HCT116 (cell line): Measurements from ENCODE around the gene ABTB1.

Experiments
- CTCF ChIP-seq, 3 experiments: fragments of 200-600 bp in 1 of 3; sonication (generic) in 1 of 3; IDR thresholded peaks in 2 of 3; conservative IDR thresholded peaks in 1 of 3; 2 replicates each; pipeline ENCODE4 v1.5.1; 2012 to 2017; ENCODE audit warnings: low read depth in 2 of 3, low read length in 2 of 3, antibody characterized with exemption in 1 of 3, borderline replicate concordance in 1 of 3, control low read depth in 1 of 3, mild to moderate bottlenecking in 1 of 3, mixed read lengths in 1 of 3, mixed run types in 1 of 3, moderate library complexity in 1 of 3; ENCODE audit not compliant: insufficient read depth in 1 of 3
- EZH2 ChIP-seq: fragments of 200-600 bp; sonication (generic); IDR thresholded peaks from 2 replicates; pipeline ENCODE4 v1.6.1; 2017; ENCODE audit warnings: antibody characterized with exemption, mixed run types
- FOSL1 ChIP-seq: IDR thresholded peaks from 2 replicates; pipeline ENCODE4 v1.6.1; 2012; ENCODE audit warnings: low read depth
- MAX ChIP-seq: IDR thresholded peaks from 2 replicates; pipeline ENCODE4 v1.6.1; 2012
- POLR2A ChIP-seq: IDR thresholded peaks from 2 replicates; pipeline ENCODE4 v1.7.0; 2011; ENCODE audit warnings: borderline replicate concordance; ENCODE audit not compliant: insufficient read depth, insufficient read length; ENCODE audit errors: extremely low read depth
- POLR2AphosphoS5 ChIP-seq: IDR thresholded peaks from 2 replicates; pipeline ENCODE4 v1.6.1; 2011; ENCODE audit warnings: mild to moderate bottlenecking, low read depth, low read length, moderate library complexity
- RAD21 ChIP-seq: IDR thresholded peaks from 2 replicates; pipeline ENCODE4 v1.6.1; 2012; ENCODE audit warnings: low read depth, mild to moderate bottlenecking
- YY1 ChIP-seq: IDR thresholded peaks from 2 replicates; pipeline ENCODE4 v1.6.1; 2011; ENCODE audit warnings: low read length, low read depth, moderate library complexity, mild to moderate bottlenecking; ENCODE audit not compliant: insufficient replicate concordance; ENCODE audit errors: extremely low read depth

DNA sequence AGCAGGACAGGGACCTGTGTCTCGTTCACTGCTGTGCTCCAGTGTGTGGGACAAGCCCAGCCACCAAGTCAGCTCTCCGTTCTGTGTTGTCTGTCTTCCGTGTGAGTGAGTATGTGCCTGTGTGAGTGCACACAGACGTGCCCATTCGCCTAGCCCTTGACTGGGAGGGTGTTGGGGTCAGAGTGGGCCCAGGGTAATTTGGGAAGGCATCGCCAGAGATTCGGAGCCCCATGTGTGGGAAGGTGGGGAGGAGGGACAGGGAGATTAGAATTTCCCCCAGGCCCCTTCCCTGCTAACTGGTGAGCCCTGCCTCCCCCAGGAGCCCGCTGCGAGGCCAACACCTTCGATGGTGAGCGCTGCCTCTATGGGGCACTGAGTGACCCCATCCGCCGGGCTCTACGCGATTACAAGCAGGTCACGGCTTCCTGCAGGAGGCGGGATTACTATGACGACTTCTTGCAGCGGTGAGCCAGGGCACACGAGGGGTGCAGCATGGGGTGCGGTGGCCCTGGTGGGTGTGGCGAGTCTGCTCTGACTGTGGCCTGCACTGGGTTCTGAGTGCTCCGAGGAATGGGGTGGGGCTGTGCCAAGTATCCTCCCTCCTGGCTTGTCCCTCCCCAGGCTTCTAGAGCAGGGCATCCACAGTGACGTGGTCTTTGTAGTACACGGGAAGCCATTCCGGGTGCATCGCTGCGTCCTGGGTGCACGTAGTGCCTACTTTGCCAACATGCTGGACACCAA lies 3.1 kb downstream of the ABTB1 start:
- TF ChIP-seq RAD21 (no peak), POLR2AphosphoS5 (no peak), CTCF (IDR thresholded peaks at IDR 0.05 in 2 of 3, conservative IDR thresholded peaks at IDR 0.05 in 1 of 3; ENCODE audit: borderline replicate concordance in 1 of 3, insufficient read depth in 1 of 3, low read depth in 2 of 3, low read length in 2 of 3) (no peak), YY1 (no peak), MAX (no peak), POLR2A (no peak), EZH2 (no peak), FOSL1 (no peak)
